HG02763 (cell line): ENCODE data around the gene TRAF1.

Source experiments
- ATAC-seq: cut with Tn5 transposase; IDR thresholded peaks from one replicate; pipeline ENCODE4 v1.9.1; 2021; ENCODE audit warnings: mild to moderate bottlenecking, moderate library complexity; ENCODE audit not compliant: unreplicated experiment

TRAF1 gene

DNA sequence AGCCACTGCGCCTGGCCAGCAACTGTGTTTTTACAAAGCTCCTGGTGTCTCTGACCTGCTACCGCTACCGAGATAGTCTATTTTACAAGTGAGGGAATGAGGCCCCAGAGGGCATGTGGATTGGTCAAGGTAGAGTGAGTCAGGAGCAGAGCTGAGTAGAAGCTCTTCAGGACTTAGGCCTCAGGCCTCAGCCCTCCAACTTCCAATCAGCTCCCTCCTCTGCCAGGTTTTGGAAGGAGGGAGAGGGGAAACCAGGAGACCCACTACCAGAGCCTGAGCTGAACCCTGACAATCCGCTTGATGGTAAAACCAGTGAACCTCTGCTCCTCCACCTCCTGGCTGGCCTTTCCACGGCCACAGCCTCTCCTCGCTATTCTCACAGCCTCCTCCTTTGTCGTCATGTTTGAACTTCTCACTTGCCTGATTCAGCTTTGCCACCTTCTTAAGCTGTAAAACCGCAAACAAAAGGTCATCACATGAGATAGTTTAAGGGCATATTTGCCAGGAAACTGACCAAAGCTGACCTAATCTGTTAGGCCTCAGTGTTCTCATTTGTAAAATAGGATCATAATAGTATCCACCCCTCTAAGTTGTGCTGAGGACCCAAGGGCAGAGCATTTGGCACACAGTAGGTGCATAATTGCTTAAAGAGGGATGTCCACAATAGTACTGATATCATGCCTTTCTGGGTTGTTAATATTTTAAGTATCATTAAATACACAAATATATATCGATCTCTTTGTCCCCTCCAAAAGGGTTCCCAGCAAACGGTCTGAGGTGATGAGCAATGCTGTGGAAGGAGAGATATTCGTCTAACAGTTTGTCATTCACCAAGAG lies 1.7 kb downstream of the TRAF1 start:
- ATAC-seq = no peak

GRCh38 chr9:120923620-120924328 lies 2.8 kb downstream of the TRAF1 start:
- ATAC-seq = no peak

DNA sequence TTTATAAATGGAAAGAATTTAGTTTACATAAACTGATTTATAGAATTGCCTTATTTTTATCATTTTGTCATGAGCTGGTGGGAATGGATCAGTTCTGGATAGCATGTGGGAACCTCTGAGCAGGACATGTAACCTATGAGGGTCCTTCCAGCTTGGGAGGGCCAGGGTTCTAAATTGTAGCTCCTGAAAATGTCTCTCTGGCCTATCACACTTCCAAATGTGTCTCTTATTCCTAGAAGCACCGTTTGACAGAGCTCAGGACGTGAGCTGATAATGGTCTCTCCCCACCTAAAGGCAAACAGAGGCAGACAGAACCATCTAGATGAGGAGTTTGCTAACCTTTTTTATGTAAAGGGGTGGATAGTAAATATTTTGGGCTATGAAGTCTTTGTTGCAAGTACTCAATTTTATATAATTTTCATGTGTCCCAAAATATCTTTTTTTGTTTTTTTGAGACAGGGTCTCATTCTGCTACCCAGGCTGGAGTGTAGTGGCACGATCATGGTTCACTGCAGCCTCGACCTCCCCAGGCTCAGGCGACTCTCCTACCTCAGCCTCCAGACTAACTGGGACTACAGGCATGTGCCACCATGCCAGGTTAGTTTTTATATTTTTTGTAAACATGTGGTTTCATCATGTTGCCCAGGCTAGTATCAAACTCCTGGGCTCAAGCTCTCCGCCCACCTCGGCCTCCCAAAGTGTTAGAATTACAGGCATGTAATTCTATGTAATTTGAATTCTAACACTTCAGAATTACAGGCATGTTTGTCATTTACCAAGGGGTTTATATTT lies 4.0 kb downstream of the TRAF1 start:
- no peak for ATAC-seq

GRCh38 chr9:120921661-120922181 lies 4.9 kb downstream of the TRAF1 start:
- no peak for ATAC-seq

DNA sequence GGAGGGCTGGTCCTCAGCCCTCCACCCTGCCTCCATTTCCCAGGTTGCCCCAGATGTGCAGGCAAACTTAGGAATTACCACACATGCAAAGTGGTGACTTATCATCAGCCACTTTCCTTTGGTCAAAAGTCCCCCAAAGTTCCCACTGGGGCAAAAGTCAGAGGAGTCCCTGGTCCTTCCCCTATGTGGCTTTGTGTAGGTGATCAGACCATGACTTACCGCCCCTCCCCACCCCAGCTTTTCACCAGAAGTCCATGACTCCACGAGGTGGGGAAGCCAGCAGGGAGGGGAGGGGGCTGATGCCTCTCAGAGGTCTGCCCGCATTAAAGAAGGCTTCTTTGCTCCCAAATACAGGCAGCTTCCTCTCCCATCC lies 5.8 kb downstream of the TRAF1 start:
- no peak for ATAC-seq

DNA sequence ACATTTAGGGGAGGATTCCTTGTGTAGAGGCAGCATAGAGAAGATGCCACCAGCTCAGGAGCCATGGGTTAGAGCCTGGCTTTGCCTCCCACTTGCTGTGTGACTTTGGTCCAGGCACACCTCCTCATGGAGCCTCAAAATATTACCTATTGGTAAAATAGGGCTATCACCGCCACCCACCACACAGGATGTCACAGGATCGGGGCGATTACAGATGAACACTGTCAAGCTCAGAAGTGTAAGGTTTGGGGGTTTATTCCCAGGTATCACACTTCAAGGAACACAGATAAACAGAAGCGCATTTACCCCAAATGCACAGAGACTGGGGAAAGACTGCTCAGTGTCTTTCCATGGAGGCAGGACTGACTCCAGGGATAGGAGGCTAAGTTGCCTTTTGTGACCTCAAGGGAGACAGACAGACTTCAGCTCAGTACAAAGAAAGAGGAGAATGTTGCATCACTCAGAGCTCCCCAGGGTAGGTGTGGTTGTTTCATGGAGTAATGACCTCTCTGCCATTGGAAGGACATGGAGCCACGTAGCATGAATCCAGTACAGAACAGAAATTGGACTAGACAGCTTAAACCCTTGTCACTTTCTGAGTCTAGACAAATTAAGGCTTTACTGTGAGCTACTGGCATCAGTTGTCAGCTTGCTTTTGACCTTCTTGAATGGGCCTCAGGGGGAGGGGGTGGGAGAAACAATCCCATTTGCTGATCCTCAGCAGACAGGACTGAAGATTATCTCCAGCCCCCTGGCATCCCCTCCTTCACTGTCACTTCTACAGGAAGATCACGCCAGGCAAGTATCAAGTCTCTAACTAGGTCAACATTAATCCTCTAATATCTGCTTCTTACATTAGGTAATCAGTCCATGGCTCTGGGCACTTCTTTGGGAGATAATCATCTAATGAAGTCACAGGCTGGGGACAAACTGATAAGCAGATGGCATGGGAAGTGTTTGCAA lies 6.5 kb downstream of the TRAF1 start:
- no peak for ATAC-seq

DNA sequence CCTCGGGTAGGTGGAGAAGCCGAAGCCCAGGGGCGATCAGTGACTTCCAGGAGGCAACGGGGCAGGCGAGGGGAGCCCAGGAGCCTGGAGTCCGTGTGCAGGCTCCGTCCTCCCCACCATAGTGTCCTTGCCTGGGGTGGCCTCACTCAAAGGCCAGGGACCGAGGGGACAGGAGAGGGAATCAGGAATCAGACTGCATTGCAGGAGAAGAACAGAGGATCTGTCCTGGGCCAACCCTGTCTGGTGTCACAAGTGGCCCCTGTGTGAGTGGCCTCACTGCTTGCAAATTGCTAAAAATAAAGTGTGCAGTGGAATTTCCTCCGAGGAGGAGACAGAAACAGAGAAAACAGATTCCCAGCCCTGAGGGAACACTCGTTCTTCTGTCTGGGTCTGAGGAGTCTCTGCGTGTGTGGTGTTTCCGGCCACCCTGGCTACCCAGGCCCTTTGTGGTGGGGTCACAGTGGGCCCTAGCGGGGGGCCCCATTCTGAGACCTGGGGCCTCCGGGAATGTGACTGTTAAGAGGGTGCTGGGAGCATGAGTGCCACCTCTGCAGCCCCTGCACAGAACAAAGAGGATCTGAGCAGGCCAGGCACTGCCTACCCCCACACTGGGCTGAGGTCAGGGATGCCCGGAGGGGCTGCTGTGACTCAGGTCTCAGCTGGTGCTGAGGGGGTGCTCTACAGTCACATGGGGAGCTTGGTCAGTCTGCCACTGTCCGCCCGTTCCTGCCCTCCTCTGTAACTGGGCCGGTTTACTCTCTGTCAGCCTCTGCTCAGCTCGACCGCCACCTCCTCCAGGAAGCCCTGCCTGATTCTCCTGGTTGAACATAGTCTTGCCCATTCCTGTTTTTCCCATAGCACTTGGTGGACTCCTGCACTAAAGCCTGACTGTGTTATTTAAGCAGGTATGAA lies 7.4 kb downstream of the TRAF1 start:
- no peak for ATAC-seq

DNA sequence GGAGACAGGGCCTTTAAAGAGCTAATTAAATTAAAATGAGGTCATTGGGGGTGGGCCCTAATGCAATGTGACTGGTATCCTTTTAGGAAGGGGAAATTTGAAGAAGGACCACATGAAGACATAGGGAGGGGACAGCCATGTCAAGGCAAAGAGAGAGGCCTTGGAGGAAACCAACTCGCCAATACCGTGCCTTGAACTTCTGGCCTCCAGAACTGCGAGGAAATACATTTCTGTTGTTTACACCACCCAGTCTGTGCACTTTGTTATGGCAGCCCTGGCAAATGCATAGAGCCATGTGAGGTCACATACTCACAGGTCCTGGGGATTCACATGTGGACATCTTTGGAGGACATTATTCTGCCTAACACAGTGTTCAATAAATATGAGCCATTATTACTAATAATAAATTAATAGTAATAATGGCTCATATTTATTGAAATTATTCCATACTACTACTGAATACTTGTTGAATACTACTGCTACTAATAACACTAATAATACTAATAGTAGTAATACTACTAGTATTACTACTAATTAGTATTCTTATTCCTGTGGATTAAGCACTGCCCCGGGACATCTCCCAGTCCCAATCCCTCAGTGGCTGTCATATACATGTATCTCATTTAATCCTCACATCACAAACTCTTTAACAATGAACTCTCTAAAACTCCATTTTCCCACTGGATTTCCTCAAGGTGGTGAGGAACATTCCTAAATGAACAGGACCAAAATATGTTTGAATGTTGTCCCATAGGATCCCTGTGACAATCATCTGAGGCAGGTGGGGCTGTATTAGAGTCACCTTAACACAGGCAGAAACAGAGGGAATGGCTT lies 8.4 kb downstream of the TRAF1 start:
- no peak for ATAC-seq

GRCh38 chr9:120916991-120917880 lies 9.4 kb downstream of the TRAF1 start:
- ATAC-seq = no peak

DNA sequence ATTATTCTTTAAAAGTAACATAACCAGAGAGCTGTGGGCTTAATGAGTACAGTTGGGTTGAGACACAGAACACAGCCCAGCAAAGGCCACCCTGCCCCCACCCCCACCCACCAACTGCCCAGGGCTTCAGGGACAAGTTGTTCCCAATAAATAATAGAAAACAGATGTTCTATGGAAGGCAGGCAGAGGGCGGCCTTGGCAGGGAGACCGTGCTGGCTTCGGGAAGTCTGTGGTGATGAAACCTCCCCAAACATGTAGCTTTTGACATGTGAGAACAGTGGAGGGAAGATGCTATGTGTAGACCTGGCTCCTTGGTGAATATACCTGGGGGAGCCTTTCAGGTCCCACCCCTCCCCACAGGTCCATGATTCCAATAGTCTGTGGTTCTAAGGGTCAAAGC lies 10.0 kb downstream of the TRAF1 start:
- no peak for ATAC-seq

- ATAC-seq = no peak
Observed at GRCh38 chr9:120915854-120916470, 10.6 kb downstream of the TRAF1 start.

DNA sequence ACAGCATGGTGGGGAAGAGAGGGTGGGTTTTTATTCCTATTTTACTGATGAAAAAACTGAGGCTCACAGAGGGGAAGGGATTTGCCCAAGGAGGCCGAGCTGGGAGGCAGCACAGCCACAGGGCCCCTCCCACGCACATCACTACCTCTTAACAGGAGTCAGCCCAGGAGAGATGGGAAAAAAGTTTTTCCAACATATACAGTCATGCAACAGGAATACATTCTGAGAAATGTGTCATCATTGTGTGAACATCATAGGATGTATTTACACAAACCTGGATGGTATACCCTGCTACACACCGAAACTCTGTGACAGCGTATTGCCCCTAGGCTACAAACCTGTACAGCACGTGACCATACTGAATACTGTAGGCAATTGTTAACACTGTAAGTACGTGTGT lies 11.6 kb downstream of the TRAF1 start:
- ATAC-seq = no peak

- no peak for ATAC-seq
Observed at GRCh38 chr9:120914396-120914795, 12.2 kb downstream of the TRAF1 start.

- ATAC-seq = no peak
Observed at GRCh38 chr9:120913647-120914264, 12.8 kb downstream of the TRAF1 start.

DNA sequence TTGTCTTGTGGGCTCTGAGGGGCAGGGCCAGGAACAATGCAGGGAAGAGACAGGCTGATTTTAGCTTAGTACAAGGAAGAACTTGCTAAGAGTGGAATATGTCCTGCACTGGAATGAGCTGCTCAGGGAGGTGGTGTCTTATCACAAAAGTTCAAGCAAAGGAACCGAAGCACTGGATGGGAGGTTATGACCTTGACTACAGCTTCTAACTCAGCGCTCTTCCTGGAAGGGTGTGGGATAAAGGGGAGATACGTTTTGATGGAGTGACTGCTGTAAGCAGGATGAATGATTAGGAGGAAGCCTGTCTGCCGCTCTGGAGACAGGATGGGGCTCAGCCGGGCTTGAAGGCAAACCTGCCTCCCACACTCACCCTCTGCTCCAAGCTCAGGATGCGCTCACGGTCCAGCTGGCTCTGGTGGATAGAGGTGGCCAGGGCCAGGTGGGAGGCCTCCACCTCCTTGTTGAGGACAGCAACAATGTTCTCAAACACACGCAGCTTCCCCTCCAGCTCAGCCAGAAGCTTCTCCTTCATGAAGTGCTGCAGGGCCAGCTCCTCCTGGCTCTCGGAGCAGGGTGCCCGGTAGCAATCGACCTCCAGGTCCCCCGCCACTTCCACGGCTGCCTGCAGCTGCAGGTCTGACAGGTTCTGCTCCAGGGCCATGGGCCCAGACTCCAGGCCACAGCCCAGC lies 13.5 kb downstream of the TRAF1 start:
- ATAC-seq = no peak

DNA sequence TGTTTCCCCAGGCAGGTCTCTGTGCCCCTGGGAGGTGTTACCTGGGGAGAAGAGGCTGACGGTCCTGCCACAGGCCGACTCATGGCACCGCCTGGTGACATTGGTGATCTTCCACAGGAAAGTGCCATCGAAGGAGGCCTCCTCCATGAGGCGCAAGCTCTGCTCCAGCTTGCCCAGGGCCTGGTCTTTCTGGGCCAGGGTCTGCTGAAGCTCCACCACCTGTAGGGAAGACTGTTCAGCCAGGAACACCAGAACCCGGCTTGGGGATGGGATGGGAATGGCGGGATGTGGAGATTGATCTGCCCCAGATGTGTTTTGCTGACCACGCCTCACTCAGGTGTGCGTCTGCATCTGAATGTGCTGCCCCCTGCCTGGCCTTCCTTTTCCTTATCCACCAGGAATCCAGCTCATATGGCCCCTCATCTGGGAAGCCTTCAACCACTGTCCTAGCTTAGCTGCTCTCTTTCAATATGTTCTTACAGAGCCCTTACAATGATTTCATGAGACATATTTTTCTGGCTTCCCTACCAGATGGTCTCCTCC lies 15.2 kb downstream of the TRAF1 start:
- ATAC-seq = no peak
